D721Med (cell line): ENCODE data around the gene CUX1.

Experiments
- DNase-seq: peaks from one replicate; pipeline ENCODE4 v3.0.0; 2011; ENCODE audit warnings: low spot score; ENCODE audit not compliant: insufficient read length
- FAIRE-seq: peaks from 2 replicates; lab custom pipeline; 2011; peaks lifted over from hg19 to GRCh38; lab: Jason Lieb, UNC
- CTCF ChIP-seq: IDR thresholded peaks from 2 replicates; pipeline ENCODE4 v1.5.1; 2012; ENCODE audit warnings: mild to moderate bottlenecking, control low read depth; ENCODE audit not compliant: insufficient read depth; ENCODE audit errors: missing control alignments

The CUX1 gene

GRCh38 chr7:102107474-102108104 is 290.2 kb downstream of the CUX1 start:
- no peak for TF ChIP-seq CTCF
- DNase-seq (no peak), FAIRE-seq (no peak)

GRCh38 chr7:102111061-102112041 is 293.9 kb downstream of the CUX1 start:
- no peak for FAIRE-seq
- DNase-seq = no peak
- TF ChIP-seq CTCF = no peak

GRCh38 chr7:102115181-102115580 is 297.8 kb downstream of the CUX1 start:
- FAIRE-seq = no peak
- no peak for DNase-seq
- TF ChIP-seq CTCF = no peak

- DNase-seq (no peak), FAIRE-seq (no peak)
- no peak for TF ChIP-seq CTCF
These were observed 298.5 kb downstream of the CUX1 start for GRCh38 chr7:102115931-102116330.

- TF ChIP-seq CTCF = no peak
- FAIRE-seq (no peak), DNase-seq (no peak)
These were observed 300.3 kb downstream of the CUX1 start for GRCh38 chr7:102117743-102118142.

GRCh38 chr7:102119213-102119651 is 301.8 kb downstream of the CUX1 start:
- no peak for TF ChIP-seq CTCF
- FAIRE-seq (no peak), DNase-seq (no peak)
